Stimulated activated CD4-positive, alpha-beta T cell treated with anti-CD3 and anti-CD28 coated beads, Interleukin-1b, Interleukin-23, amount 100 ng/mL, for 4 hours (primary cell): ENCODE results near the gene BTBD9.

Experiments used
- DNase-seq, 2 donors: peaks; one replicate each; pipeline ENCODE4 v3.0.0-alpha.2; 2020; ENCODE audit warnings: low read depth in 2 of 2

BTBD9 gene

DNA sequence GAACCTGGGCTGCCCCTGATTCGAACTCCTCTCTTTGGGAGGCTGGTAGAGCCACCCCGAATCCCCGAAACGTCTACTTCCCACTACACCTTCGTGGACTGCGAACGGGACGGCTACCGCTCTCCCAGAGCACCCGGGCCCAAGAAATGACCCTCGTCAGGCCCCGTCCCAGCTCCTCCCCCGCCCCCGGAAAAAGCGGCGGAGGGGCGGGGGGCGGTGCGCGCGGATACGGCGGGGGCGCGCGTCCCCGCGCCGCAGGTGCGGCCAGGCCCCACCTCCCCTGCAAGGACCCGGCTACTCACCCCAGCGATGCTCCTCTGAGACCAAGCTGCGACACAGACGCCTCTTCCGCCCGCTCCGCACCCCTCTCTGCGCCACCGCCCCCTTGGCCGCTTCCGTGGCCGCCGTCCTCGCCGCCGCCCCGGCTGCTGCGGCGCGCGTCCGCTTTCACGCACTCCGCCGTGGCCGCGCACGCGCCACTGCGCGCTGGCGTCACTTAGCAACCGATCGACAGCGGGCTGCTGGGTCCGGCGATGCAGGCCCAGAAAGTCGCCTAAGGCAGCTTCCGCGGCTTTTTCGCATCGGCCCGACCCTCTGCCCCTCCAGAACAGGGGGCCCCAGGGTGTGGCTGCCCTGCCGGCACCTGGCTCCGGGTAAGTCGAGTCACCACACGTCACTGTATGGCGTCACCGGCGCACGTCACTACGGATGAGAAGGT lies at the start of gene BTBD9:
TSS of gene BTBD9 (minus strand) at position 432 of the 718 bp plus-strand sequence.
- DNase-seq: peak; percentile 58 to 73

DNA sequence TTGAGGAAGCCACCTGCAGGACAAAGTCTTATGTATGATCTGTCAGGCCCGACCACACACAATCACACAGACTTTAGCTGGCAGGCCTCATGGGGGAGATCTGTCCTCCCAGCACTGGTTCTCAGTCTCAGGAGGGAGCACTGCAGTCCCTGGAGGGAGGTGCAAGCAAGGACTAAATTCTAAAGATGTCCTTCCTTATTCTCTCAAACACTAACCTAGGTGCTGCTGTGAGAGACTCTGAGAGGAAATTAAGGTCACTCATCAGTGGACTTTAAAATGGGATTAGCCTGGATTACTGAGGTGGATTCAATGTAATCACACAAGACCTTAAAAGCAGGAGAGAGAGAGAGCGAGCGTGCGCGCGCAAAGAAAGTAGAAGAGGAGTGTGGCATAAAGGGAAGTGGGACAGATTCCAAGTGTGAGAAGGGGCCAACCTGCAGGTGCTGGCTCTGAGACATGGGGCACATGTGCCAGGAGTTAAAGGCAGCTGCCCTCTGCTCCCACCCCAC lies 48.9 kb upstream of the BTBD9 start:
- DNase-seq: no peak

DNA sequence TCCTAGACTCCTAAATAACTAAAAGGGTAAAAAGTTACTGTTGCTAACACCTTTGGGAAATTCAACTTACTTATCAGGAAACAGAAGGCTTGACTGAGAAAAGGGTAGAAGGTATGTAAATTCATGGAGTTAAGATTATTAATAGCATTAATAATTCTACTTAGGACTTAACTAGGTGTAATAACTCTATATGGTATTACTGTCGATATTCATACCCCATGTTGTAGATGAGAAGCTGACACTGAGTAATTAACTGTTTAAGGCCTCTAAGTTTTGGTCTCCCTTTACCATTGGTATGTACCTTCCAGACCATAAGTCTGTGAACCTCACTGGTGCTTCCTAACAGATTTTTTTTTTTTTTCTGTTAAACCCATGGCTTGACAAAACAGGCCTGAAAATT lies 47.8 kb upstream of the BTBD9 start:
- no peak for DNase-seq

DNA sequence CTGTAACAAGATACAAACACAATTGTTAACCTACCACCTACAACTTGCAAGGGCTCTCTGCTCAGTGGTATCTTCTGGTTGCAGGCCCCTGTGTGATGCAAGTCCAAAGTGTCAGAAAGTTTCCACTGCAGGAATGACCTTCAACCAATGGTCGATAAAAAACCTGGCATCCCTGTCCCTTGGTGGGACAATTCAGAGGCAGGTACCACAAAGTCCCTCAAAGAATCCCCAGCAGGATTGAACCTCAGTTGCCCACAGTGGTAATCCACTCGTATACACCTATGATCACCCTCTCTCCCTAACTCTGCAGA lies 47.3 kb upstream of the BTBD9 start:
- DNase-seq: no peak

DNA sequence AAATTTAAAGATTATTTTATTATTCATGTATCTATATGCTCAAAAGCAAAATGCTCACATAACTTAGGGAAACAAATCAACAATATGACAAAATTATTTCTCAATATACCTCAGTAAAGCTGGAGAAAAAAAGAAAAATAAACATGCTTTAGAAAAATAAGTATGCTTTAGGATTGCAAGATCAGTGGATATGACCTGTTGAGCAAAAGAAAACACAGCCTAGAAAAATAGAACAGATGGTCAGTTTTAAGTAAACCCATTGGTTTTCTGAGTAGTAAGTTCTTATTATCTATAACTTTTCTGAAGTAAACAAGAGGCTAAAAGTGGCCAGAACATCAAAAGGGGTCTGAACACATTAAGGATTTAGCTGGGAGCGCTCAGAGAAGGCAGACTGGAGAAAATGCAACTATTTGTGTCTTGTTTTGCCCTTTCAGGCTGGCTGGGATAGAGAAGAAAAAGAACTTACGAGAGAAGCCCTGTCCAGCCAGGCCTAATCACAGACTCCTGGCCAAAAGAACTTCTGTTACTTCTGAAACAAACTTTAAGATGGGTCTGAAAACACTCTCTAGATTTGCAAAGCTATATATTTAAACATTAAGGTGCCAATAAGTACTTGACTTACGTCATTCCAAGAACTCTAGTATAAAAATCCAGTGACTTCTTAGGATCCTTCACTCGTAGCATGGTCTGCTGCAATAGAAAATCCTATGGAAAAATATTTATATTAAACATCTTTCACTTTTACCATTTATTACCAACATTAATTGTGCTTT lies 46.7 kb upstream of the BTBD9 start:
- DNase-seq: no peak

DNA sequence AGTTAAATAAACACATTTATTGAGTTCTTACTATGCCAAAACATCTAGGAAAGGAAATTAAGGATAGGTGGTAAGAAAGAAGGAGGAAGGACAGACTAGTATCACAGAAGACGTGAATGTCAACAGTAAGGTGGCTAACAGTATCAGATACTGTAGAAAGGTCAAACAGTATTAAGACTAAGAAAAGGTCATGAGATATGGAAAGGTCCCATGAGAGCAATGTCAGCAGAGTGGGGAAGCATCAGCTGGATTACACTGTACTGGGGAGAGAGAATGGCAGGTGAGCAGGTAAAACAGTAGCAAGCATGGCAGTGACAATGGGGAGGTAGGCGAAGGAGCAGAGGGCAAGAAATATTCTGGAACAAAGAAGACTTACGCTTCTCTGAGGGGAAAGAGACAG lies 45.2 kb upstream of the BTBD9 start:
- DNase-seq: no peak

DNA sequence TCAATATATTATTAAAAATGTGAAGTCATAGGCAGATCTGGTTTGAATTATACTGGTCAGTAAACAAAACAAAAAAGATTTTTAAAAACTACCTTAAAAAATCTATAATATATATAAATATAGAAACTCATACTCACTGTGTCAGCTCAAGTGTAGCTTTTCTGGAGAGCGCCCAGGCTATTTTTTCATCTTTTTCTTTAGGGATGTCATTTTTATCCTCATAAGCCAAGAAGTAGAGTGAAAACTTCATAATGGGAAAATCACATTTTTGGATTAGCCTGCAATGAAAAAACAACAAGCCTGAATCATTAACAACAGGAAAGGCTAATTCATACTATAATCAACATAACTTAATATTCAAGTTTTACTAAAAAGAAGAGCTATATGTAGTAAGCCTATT lies 44.5 kb upstream of the BTBD9 start:
- DNase-seq: no peak

DNA sequence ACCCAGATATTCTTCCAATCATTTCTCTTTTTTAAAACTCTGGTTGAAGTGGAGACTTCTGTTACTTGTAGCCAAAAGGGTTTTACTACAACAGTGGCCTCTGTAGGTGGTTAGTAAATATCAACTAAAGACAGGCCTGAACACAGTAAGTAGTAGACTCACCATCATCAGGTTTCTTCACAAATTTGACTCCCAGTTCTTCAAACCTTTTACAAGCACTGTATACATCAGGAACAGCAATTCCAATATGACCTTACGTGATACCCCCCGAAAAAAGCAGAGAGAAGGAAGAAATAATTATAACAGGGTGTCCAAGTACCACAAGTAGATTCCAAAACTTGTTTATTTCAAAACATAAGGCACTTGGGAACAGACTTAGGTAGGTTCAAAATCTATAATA lies 42.1 kb upstream of the BTBD9 start:
- DNase-seq: no peak

DNA sequence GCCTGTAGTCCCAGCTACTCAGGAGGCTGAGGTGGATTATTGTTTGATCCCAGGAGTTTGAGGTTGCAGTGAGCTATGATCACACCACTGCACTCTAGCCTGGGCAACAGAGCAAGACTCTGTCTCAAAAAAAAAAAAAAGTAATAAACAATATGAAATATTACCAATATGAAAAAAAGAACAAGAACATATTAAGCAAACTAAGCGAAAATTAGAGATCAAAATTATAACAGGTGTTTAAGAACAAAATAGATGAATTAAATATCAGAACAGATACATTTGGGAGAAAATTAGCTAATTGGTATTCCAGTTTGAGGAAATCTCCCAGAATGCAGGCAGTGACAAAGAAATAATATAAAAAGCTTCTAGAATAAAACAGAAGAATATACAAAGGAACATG lies 39.9 kb upstream of the BTBD9 start:
- DNase-seq: no peak

DNA sequence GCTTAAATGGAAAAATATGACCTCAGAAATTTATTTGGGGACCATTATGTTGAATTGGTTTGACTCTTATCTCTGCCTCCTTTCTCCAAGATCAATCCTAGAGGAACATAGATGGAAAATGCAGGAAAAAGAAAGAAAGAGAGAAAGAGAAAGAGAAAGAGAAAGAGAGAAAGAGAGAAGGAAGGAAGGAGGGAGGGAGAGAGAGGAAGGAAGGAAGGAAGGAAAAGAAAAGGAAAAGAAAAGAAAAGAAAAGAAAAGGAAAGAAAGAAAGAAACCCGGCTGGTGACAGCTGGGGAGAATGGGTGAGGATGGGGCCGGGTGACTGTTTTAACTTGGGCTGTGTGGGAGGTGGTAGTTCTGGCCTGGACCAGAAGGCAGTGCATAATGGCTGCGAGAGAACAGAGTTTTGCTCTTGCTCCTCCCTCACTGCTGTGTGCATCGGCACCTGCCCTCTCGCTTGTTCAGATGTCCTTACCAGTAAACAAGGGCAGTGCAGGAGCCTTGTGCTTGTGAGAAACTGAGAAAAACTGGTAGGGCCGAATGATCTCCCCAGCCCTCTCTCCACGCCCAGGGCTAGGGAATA lies 38.5 kb upstream of the BTBD9 start:
- DNase-seq: no peak

DNA sequence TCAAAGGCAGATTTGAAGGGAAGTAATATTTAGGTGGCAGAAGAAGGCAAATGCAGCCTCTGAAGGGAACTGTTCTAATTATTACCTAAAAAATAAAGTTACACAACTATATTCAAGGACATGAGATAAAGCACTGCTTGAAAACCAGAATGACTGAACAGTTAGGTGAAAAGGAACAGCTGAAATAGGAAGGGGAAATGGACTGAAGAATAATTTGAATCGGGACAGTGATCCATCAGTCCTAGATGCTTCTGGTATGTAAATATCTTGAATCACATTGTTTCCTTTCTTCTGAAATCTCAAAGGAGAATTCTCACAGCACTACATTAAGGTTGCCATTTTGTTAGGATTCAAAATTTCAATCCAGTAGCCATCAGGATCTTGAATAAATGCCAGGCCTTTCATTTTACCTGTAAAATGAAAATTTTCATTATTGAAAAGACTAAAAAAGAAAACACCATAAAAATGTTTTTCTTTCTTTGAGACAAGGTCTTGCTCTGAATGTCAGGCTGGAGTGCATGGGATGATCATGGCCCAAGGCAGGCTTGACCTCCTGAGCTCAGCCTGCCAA lies 37.3 kb upstream of the BTBD9 start:
- no peak for DNase-seq

DNA sequence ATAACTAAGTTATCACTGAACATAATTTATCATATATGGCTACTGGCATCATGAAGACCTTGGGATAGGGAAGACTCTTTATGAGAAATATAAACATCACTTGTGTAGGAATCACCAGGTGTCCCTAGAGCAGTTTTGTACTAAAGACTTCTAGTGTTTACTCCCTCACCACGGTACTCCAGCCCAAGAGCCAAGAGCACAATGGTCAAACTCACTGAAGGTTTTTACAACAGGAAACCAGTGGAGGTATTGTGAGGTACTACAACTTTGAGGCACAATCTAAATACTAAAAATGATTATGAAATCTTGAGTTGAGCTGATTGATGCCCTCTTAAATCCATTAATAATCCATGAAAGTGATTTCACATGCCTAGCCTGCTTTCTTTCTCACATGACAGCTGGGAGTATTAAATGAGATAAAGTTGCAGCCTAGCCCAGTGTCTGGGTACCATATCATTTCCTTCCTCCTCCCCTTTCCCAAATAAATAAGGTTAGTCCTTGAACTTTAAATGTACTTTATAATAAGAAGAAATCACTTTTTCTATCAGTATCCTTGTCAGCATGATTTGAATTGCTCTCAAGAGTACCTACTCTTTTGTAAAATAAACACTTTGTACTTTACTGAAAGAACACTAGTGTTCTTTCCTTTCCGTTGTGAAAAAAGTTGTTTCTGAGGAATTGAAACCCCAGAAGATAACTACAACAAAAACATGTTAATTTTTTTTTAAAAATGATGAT lies 36.7 kb upstream of the BTBD9 start:
- DNase-seq: no peak

DNA sequence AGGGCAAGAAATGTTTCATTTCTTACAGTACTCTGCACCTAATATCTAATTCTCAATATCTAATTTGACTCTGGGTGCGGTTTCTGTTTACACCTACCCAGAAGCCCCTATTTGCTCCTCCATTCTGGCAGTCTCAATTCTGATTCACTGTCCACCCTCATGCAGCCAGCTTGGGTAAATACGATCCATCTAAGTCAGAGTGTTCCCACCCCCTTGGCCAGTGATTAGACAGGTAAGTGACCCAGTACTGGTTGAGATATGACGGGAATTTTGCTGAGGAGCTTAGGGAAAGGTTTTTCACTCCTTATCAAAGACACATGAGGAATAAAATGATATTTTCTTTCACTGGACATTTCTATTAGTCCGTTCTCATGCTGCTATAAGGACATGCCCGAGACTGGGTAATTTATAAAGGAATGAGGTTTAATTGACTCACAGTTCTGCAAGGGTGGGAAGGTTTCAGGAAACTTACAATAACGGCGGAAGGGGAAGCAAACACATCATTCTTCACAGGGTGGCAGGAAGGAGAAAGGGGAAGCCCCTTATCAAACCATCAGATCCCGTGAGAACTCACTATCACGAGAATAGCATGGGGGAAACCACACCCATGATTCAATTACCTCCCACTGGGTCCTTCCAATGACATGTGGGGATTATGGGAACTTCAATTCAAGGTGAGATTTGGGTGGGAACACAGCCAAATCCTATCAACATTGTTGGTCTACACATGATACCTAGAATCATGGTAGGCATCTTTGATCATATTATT lies 33.9 kb upstream of the BTBD9 start:
- no peak for DNase-seq

DNA sequence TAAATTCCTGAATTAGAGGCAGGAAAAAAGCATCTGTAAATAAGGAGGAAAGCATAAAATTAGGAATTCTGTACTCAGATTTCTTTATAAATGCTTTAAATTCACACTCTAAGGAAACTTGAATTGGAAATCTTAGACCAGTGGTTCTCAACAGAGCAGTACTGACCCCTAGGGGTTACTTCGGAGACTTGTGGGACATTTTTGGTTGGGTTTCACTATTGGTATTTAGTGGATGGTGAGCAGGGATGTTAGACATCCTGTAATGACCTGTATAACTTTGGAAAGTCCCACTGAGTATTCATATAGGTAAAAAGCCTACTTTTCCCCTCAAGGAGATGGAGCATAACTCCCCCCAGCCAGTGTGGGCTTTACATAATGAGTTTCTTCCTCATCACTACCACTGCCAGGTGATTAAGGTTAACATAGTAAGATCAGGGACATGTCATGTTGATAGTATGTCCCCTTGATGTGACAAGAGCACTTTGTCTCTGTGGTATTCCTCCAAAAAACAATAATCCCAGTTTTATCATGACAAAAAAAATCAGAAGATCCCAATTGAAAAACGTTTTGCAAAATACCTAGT lies 32.2 kb upstream of the BTBD9 start:
- peak in 1 of 2 donors; percentile 13 for DNase-seq

DNA sequence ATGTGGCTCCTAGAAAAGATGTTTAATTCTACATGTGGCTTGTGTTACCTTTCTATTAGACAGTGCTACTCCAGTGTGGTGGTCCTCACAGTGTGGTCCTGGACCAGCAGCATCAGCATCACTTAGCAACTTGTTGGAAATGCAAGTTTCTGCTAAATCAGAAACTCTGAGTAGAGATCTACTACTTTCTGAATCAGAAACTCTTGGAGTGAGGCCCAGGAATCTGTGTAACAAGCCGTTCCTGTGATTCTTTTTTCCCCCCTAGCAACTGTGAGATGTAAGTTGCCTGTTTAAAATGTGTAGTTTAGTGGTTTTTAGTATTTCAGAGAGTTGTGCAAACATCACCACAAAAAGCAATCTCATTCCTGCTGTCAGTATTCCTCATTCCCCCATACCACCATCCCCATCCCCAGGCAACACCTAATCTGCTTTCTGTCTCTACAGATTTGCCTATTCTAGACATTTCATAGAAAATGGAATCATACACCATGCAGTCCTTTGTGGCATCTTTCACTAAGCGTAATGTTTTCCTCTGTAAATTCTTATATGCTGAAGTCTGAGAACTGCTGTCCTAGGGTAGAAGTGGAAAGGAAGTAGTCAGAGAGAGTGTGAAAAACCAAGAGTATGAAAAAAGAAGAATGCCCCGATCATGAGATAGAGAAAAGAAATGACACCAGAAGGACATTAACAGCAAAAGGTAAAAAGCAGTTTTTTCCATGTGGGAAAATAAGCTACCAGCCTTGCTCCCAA lies 18.9 kb upstream of the BTBD9 start:
- no peak for DNase-seq

DNA sequence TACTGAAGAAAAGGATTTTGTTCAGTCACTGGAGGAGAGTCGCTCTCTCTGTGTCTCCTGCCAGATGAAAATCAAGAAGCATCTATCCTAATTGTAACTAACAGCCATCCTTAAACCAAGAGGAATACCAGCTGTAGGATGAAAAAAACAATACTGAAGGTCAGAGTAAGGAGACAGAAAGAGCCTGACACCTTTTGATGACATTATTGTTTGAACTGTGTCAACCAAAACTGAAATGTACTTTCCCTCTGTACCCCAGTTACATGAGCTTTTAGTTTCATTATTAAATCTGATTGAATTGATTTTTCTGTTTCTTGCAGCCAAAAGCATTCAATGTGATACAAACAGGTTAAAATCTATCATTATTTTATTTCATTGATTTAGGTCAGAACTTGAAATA lies 17.2 kb upstream of the BTBD9 start:
- DNase-seq: no peak

DNA sequence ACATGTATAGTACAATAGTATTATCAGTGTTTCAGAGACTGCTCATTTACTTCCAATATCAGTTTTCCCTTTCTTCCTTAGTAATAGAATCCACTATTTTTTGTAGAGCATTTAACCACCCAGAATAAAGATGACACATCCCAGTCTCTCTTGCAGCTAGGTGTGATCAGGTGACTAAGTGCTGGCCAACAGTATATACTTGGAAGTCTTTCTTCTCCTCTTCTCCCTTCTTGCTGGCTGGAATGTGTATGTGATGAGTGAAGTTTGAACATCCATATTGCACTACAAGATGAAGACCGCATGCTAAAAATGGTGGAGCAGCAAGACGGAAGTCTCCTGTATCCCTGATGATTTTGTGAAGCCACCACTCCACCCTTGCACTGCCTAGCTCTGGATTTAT lies 14.5 kb upstream of the BTBD9 start:
- no peak for DNase-seq

DNA sequence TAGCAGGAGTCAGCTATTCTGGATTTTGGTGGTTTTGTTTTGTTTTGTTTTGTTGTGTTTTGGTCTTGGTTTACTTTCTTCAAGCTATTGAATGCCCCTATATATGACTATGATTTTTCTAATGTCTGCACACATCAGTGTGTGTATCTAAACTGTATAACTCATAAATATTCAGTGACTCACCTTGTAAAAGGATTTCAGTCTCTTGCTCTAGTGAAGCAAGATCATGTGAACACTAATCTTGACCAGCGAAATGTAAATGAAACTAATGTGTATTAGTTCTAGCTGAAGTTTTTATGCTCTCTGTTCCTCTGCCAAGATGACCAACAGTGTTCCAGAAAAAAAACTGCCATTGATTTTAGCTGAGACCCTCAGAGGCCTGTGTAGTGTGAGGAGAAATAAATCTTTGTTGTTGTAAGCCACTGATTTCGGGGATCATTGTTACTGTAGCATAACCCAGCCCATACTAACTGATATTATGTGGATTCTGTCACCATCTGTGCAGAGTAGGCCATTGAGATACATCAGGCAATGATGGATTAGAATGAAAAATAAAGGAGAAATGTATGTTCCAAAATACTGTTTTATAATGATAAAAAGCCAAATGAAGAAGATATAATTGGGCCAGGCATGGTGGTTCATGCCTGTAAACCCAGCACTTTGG lies 11.5 kb upstream of the BTBD9 start:
- DNase-seq: no peak

DNA sequence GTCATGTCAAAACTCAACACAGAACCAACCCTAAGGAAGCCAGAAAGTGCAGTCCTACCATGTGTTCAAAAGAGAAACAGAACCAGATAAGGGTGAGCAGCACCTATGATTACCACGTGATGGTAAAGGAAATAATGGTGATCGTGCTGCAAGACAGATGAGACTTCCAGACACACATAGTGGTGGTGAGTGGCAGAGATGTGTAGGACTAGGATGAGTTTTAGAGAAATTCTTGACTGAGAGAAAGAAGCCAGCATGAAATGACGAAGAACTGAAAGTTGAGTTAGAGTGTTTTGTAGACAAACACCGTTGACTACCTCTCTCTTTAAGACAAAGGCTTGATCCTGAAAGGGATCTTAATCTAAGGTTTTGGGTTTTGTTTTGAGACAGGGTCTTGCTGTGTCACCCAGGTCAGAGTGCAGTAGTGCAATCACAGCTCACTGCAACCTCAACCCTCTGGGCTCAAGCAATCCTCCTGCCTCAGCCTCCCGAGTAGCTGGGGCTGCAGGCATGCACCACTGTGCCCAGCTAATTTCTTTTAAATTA lies 10.6 kb upstream of the BTBD9 start:
- DNase-seq: no peak
